GM18909 (cell line): ENCODE results near the gene RORB.

ENCODE experiments used
- ATAC-seq: cut with Tn5 transposase; IDR thresholded peaks from one replicate; pipeline ENCODE4 v1.9.1; 2021; ENCODE audit warnings: mild to moderate bottlenecking; ENCODE audit not compliant: unreplicated experiment, poor library complexity

The RORB gene

GRCh38 chr9:74496819-74497747 lies at the start of gene RORB:
TSS of gene RORB (plus strand) at chr9:74497335. CDS start at chr9:74497977, 642 bp downstream.
- ATAC-seq: peak; percentile 91

GRCh38 chr9:74447451-74448193 lies 49.5 kb upstream of the RORB start:
- no peak for ATAC-seq

- no peak for ATAC-seq
Observed at GRCh38 chr9:74449060-74449459, 48.1 kb upstream of the RORB start.

- ATAC-seq: no peak
Observed at GRCh38 chr9:74458832-74459231, 38.3 kb upstream of the RORB start.

GRCh38 chr9:74463825-74464224 lies 33.3 kb upstream of the RORB start:
- ATAC-seq: no peak

GRCh38 chr9:74478606-74479005 lies 18.5 kb upstream of the RORB start:
- no peak for ATAC-seq

- no peak for ATAC-seq
Observed at GRCh38 chr9:74479711-74480110, 17.4 kb upstream of the RORB start.

GRCh38 chr9:74487395-74487794 lies 9.7 kb upstream of the RORB start:
- ATAC-seq: no peak

- no peak for ATAC-seq
Observed at GRCh38 chr9:74493512-74493911, 3.6 kb upstream of the RORB start.

GRCh38 chr9:74494490-74494889 lies 2.6 kb upstream of the RORB start:
- no peak for ATAC-seq

- no peak for ATAC-seq
Observed at GRCh38 chr9:74496406-74496805, 729 bp upstream of the RORB start.

GRCh38 chr9:74497748-74498620 lies 849 bp downstream of the RORB start:
- no peak for ATAC-seq

GRCh38 chr9:74498621-74499095 lies 1.5 kb downstream of the RORB start:
- ATAC-seq: no peak

GRCh38 chr9:74499111-74499601 lies 2.0 kb downstream of the RORB start:
- ATAC-seq: no peak

- no peak for ATAC-seq
Observed at GRCh38 chr9:74499770-74500583, 2.8 kb downstream of the RORB start.

- no peak for ATAC-seq
Observed at GRCh38 chr9:74500584-74500924, 3.4 kb downstream of the RORB start.

- no peak for ATAC-seq
Observed at GRCh38 chr9:74501570-74501969, 4.4 kb downstream of the RORB start.

- ATAC-seq: no peak
Observed at GRCh38 chr9:74503219-74503618, 6.1 kb downstream of the RORB start.

- no peak for ATAC-seq
Observed at GRCh38 chr9:74503666-74504065, 6.5 kb downstream of the RORB start.
